Upper lobe of right lung (tissue), 1 donor: Measurements from ENCODE around the gene ACKR2. TPM values are rescaled to one million over a fixed set of nuclear protein-coding genes. Genes with fewer than 3 reads are reported as not detected.

Experiments
- ATAC-seq: fragments of 200-7000 bp; cut with Tn5 transposase; one replicate; pipeline ENCODE4 v1.9.1; 2020; ENCODE audit warnings: mild to moderate bottlenecking, moderate library complexity
- DNase-seq: peaks from one replicate; pipeline ENCODE4 v3.0.0-alpha.2; 2020
- H3K27ac ChIP-seq: fragments of 200-600 bp; one replicate; pipeline ENCODE4 v1.8.0; 2022
- H3K27me3 ChIP-seq: fragments of 200-600 bp; one replicate; pipeline ENCODE4 v1.8.0; 2022; ENCODE audit warnings: mild to moderate bottlenecking
- H3K36me3 ChIP-seq: fragments of 200-600 bp; one replicate; pipeline ENCODE4 v1.8.0; 2022
- H3K4me1 ChIP-seq: fragments of 200-600 bp; one replicate; pipeline ENCODE4 v1.8.0; 2022
- H3K4me3 ChIP-seq: fragments of 200-600 bp; one replicate; pipeline ENCODE4 v1.8.0; 2022; ENCODE audit warnings: mild to moderate bottlenecking
- H3K9me3 ChIP-seq: fragments of 200-600 bp; one replicate; pipeline ENCODE4 v1.8.0; 2022
- CTCF ChIP-seq: fragments of 200-600 bp; IDR thresholded peaks from one replicate; pipeline ENCODE4 v1.8.0; 2022; ENCODE audit warnings: antibody characterized with exemption
- intact Hi-C: fragments of 100-400 bp; cut with DNase I; formaldehyde crosslinking; loops from one replicate; pipeline ENCODE4 v1.11.0; 2022
- total RNA-seq: library from RNA; stranded (reverse); fragmentation: NEBNext Ultra II Directional; extraction: Animal tissue kit (Norgen Biotek cat#: 25700); gene quantifications from one replicate; pipeline ENCODE4 v1.2.1, GENCODE V29; 2021
- donor health status: DM: no; HTN: yes; CAD: no; lungs with severe emphysema.

Gene ACKR2
- total RNA-seq, 1 donor from 2014 or later = 5.2 TPM

- no peaks in the 10 kb centered on the region for H3K27me3 ChIP-seq
- no peak for TF ChIP-seq CTCF
- H3K4me1 ChIP-seq = no peaks in the 10 kb centered on the region
- H3K36me3 ChIP-seq = peaks cover 19% of the 10 kb centered on the region
- intact Hi-C loops = no loop called here
- H3K9me3 ChIP-seq = peaks cover 45% of the 10 kb centered on the region
- H3K27ac ChIP-seq = no peak overlapping the region
- DNase-seq (no peak), ATAC-seq (no peak)
- no peak overlapping the region for H3K4me3 ChIP-seq
Observed at GRCh38 chr3:42911551-42911950, 102.3 kb downstream of the ACKR2 start.

- H3K9me3 ChIP-seq = peaks cover 68% of the 10 kb centered on the region
Observed at GRCh38 chr3:42914771-42915515, 105.7 kb downstream of the ACKR2 start.

More at GRCh38 chr3:42914771-42915515, 105.7 kb downstream of the ACKR2 start:
- Histone ChIP-seq H3K27me3 (no peaks in the 10 kb centered on the region), H3K4me3 (no peak overlapping the region), H3K27ac (no peak overlapping the region), H3K36me3 (peaks cover 19% of the 10 kb centered on the region), H3K4me1 (no peaks in the 10 kb centered on the region)
- intact Hi-C loops = no loop called here
- ATAC-seq (no peak), DNase-seq (no peak)
- no peak for TF ChIP-seq CTCF

Other genes starting within 250 kb of the ACKR2 start
- gene SEC22C, start 227.5 kb upstream of the ACKR2 start, total RNA-seq = 48.6 TPM
- 22.0 TPM for gene SS18L2, start 218.6 kb upstream of the ACKR2 start, total RNA-seq
- gene NKTR, start 208.8 kb upstream of the ACKR2 start, total RNA-seq = 92.1 TPM
- gene ZBTB47, start 155.7 kb upstream of the ACKR2 start, total RNA-seq = 28.1 TPM
- gene KLHL40, start 123.9 kb upstream of the ACKR2 start, total RNA-seq = not detected
- gene HHATL, start 106.6 kb upstream of the ACKR2 start, total RNA-seq = not detected
- 0.87 TPM for gene CCDC13, start 36.2 kb upstream of the ACKR2 start, total RNA-seq
- gene HIGD1A, start 5.0 kb upstream of the ACKR2 start, total RNA-seq = 79.7 TPM
- not detected for gene CYP8B1, start 66.4 kb downstream of the ACKR2 start, total RNA-seq
- 9.6 TPM for gene ZNF662, start 96.7 kb downstream of the ACKR2 start, total RNA-seq
- gene GASK1A, start 169.9 kb downstream of the ACKR2 start, total RNA-seq = 3.9 TPM